Natural killer cell (primary cell): ENCODE measurements around the gene RHOB. TPM values are rescaled to one million over a fixed set of nuclear protein-coding genes. Genes with fewer than 3 reads are reported as not detected.

Experiments used
- ATAC-seq, 3 donors: fragments of 150-1000 bp in 2 of 3; fragments of 200-7000 bp in 1 of 3; cut with Tn5 transposase; 1 replicate in 1 of 3; 2 replicates in 2 of 3; pipeline ENCODE4 v1.10.0; 2021; ENCODE audit warnings: mild to moderate bottlenecking in 2 of 3, moderate library complexity in 2 of 3
- DNase-seq, 2 donors: peaks; one replicate each; pipeline versions ENCODE4 v3.0.0 to v3.0.0-alpha.2; 2013 to 2021; ENCODE audit warnings: mixed read lengths in 1 of 2
- H3K27ac ChIP-seq: one replicate; pipeline ENCODE4 v1.5.1; 2013; ENCODE audit warnings: mild to moderate bottlenecking, low read length
- H3K27me3 ChIP-seq: one replicate; pipeline ENCODE4 v1.6.1; 2013; ENCODE audit warnings: low read length; ENCODE audit not compliant: control insufficient read depth, insufficient read depth
- H3K36me3 ChIP-seq: one replicate; pipeline ENCODE4 v1.6.1; 2013; ENCODE audit warnings: low read length; ENCODE audit not compliant: control insufficient read depth, insufficient read depth
- H3K4me1 ChIP-seq: one replicate; pipeline ENCODE4 v1.6.1; 2013; ENCODE audit warnings: low read length; ENCODE audit not compliant: control insufficient read depth, insufficient read depth
- H3K4me3 ChIP-seq: one replicate; pipeline ENCODE4 v1.5.1; 2013; ENCODE audit warnings: low read length
- H3K9me3 ChIP-seq: one replicate; pipeline ENCODE4 v1.6.1; 2013; ENCODE audit warnings: low read length; ENCODE audit not compliant: control insufficient read depth, insufficient read depth
- H3K27ac Mint-ChIP-seq, 2 donors: one replicate each; pipeline ENCODE4 v1.8.0; 2022; ENCODE audit warnings: mild to moderate bottlenecking in 2 of 2, mixed read lengths in 2 of 2, moderate library complexity in 1 of 2
- H3K27me3 Mint-ChIP-seq, 2 donors: one replicate each; pipeline ENCODE4 v1.8.0; 2022; ENCODE audit warnings: low read depth in 2 of 2, mixed read lengths in 2 of 2
- H3K36me3 Mint-ChIP-seq: one replicate; pipeline ENCODE4 v1.8.0; 2022; ENCODE audit warnings: mixed read lengths
- H3K4me1 Mint-ChIP-seq, 2 donors: one replicate each; pipeline ENCODE4 v1.8.0; 2022; ENCODE audit warnings: mixed read lengths in 2 of 2
- H3K4me3 Mint-ChIP-seq: one replicate; pipeline ENCODE4 v1.8.0; 2022; ENCODE audit warnings: mild to moderate bottlenecking, moderate library complexity, mixed read lengths
- H3K9me3 Mint-ChIP-seq, 2 donors: one replicate each; pipeline ENCODE4 v1.8.0; 2022; ENCODE audit warnings: mixed read lengths in 2 of 2
- CTCF ChIP-seq: fragments of 200-600 bp; IDR thresholded peaks from one replicate; pipeline ENCODE4 v1.8.0; 2022; ENCODE audit warnings: antibody characterized with exemption
- WGBS: methylation state at CpG from one replicate; pipeline ENCODE4 v1.1.7; 2013; ENCODE audit warnings: missing lambda C conversion rate; ENCODE audit not compliant: insufficient coverage; 5-methylcytosine and 5-hydroxymethylcytosine counted together
- intact Hi-C: fragments of 100-400 bp; cut with micrococcal nuclease; formaldehyde crosslinking; loops from one replicate; pipeline ENCODE4 v1.14.2; 2022
- total RNA-seq, 4 donors: library from RNA; stranded (reverse); fragments of 120-200 nt in 1 of 4; gene quantifications; one replicate each; pipeline versions ENCODE4 v1.2.3 to v1.2.4, GENCODE V29; 2013 to 2022

RHOB gene
- total RNA-seq, 3 donors from 2014 or later (not counting 1 experiment from before 2014, with no cell fraction given) = 50.8 to 222 (median 64.7) TPM

GRCh38 chr2:20472569-20472968 is 25.7 kb downstream of the RHOB start:
- Histone ChIP-seq H3K4me1 (no peaks in the 10 kb centered on the region), H3K9me3 (no peaks in the 10 kb centered on the region), H3K27ac (no peak overlapping the region), H3K36me3 (no peaks in the 10 kb centered on the region), H3K27me3 (no peaks in the 10 kb centered on the region), H3K4me3 (no peak overlapping the region)
- H3K9me3 Mint-ChIP-seq = no peaks in the 10 kb centered on the region
- no peak for DNase-seq
- 87% methylated on average over 4 of the region's 4 CpGs for WGBS
- H3K27me3 Mint-ChIP-seq = peaks cover 0 to 2% of the 10 kb centered on the region in 2 donors
- no peaks in the 10 kb centered on the region for H3K36me3 Mint-ChIP-seq
- TF ChIP-seq CTCF = no peak
- H3K4me3 Mint-ChIP-seq = no peak overlapping the region
- ATAC-seq = no peak
- intact Hi-C loops = no loop called here
- no peaks in the 10 kb centered on the region for H3K4me1 Mint-ChIP-seq
- H3K27ac Mint-ChIP-seq = no peak overlapping the region

DNA sequence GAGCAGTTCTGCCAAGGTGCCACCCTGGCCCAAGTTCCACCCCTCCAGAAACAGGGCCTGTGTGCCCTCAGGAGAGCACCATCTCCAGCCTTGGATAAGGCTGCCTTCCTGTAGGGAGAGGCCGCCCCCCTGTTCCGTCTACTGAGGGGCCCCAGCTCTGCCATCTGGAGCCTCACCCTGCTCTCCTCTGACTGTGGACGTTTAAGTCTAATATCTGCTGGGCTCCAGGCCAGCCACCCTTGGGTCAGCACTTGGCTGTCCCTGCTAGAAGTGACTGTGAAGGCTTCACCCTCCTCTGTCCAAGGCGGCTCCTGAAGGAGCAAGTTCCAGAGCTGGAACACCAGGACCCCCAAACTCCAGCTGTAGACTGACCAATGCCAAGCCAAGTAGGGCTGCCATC is 26.3 kb downstream of the RHOB start:
- Mint-ChIP-seq H3K27me3 (peaks cover 0 to 2% of the 10 kb centered on the region in 2 donors), H3K27ac (no peak overlapping the region), H3K4me1 (peaks cover 0 to 3% of the 10 kb centered on the region in 2 donors), H3K36me3 (no peaks in the 10 kb centered on the region), H3K9me3 (no peaks in the 10 kb centered on the region), H3K4me3 (no peak overlapping the region)
- H3K36me3 ChIP-seq = no peaks in the 10 kb centered on the region
- DNase-seq (no peak), ATAC-seq (no peak)
- intact Hi-C loops = no loop called here
- no peaks in the 10 kb centered on the region for H3K9me3 ChIP-seq
- H3K27ac ChIP-seq = no peak overlapping the region
- TF ChIP-seq CTCF = no peak
- H3K4me3 ChIP-seq = no peak overlapping the region
- H3K27me3 ChIP-seq = no peaks in the 10 kb centered on the region
- WGBS = 89% methylated on average over 4 of the region's 4 CpGs
- H3K4me1 ChIP-seq = no peaks in the 10 kb centered on the region

DNA sequence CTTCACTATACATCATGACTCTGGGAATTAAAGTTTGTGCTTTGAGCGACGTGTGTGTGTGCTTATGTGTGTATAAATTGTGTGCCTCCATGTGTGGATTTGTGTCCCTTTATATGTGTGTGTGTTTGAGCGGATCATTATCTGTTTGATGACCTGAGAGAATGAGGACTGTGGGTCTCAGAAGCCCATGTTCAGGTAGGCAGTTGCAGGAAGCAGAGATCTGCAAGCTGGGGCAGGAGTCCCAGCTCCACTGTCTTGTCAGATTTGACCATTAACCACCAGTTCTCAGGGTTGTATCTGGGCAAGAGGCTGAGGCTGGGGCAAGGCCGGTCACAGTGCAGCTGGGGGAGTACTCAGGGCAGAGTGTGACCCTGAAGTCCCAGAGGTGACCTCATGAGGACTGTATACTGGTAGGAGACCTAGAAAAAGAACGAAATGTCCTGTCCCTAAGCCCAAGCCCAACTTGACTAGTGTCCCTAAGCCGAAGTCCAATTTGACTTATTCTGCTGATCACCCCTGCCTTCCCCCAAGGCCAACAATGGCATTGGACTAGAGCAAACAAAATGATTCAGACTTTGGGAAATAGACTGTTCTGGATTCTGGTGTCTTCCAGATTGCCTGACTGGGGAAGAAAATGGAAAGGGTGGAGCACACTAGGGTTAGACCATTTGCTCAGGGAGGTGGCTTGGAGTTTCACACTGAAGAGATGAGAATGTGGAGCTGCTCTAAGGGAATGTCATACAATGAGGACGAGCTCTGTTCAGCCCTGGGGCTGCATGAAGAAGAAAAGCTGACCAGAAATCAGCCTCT is 28.1 kb downstream of the RHOB start:
- no peak for DNase-seq
- Histone ChIP-seq H3K4me1 (no peaks in the 10 kb centered on the region), H3K36me3 (no peaks in the 10 kb centered on the region), H3K27ac (no peak overlapping the region), H3K4me3 (no peak overlapping the region), H3K27me3 (no peaks in the 10 kb centered on the region), H3K9me3 (no peaks in the 10 kb centered on the region)
- no peak for ATAC-seq
- H3K27me3 Mint-ChIP-seq = peaks cover 0 to 2% of the 10 kb centered on the region in 2 donors
- no peak overlapping the region for H3K27ac Mint-ChIP-seq
- H3K4me3 Mint-ChIP-seq = no peak overlapping the region
- H3K36me3 Mint-ChIP-seq = no peaks in the 10 kb centered on the region
- H3K9me3 Mint-ChIP-seq = no peaks in the 10 kb centered on the region
- H3K4me1 Mint-ChIP-seq = peaks cover 0 to 6% of the 10 kb centered on the region in 2 donors
- 77% methylated on average over 7 of the region's 7 CpGs for WGBS
- intact Hi-C loops = no loop called here
- TF ChIP-seq CTCF = no peak

DNA sequence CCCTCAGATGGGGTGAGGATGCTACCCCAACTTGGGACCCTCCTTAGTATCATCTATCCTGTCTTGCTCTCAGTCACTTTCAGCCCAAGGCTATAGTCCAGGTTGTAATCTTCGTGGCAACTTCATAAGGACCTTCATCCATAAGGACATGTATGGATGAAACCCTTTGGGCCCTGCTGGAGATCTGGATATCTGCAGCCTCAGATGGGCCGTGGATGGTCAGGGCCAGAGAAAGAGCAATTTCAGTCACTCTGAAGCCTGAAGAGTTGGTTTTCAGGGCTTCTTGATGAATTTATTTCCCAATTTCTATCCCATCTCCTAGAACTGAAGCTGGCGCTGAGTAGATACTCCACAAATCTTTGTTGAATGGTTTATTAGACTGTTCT is 28.7 kb downstream of the RHOB start:
- WGBS = 85% methylated on average over 2 of the region's 3 CpGs
- DNase-seq (no peak), ATAC-seq (no peak)
- Histone ChIP-seq H3K4me1 (no peaks in the 10 kb centered on the region), H3K27ac (no peak overlapping the region), H3K9me3 (no peaks in the 10 kb centered on the region), H3K36me3 (no peaks in the 10 kb centered on the region), H3K4me3 (no peak overlapping the region), H3K27me3 (no peaks in the 10 kb centered on the region)
- intact Hi-C loops = no loop called here
- H3K4me1 Mint-ChIP-seq = peaks cover 0 to 6% of the 10 kb centered on the region in 2 donors
- no peaks in the 10 kb centered on the region for H3K36me3 Mint-ChIP-seq
- H3K9me3 Mint-ChIP-seq = no peaks in the 10 kb centered on the region
- H3K27me3 Mint-ChIP-seq = peaks cover 0 to 2% of the 10 kb centered on the region in 2 donors
- TF ChIP-seq CTCF = no peak
- no peak overlapping the region for H3K27ac Mint-ChIP-seq
- no peak overlapping the region for H3K4me3 Mint-ChIP-seq
